Endodermal cell (in vitro differentiated cells): ENCODE results near the gene HS6ST3. TPM values are rescaled to one million over a fixed set of nuclear protein-coding genes. Genes with fewer than 3 reads are reported as not detected.

Experiments used
- DNase-seq: peaks from one replicate; pipeline ENCODE4 v3.0.0-alpha.2; 2017
- H3K27ac ChIP-seq: 2 replicates; pipeline ENCODE4 v1.5.1; 2013; ENCODE audit warnings: mild to moderate bottlenecking, low read depth, low read length, moderate library complexity
- H3K27me3 ChIP-seq: 2 replicates; pipeline ENCODE4 v1.6.1; 2013; ENCODE audit warnings: mild to moderate bottlenecking, low read length, moderate library complexity; ENCODE audit not compliant: insufficient read depth, control insufficient read depth, poor library complexity, severe bottlenecking
- H3K36me3 ChIP-seq: 2 replicates; pipeline ENCODE4 v1.7.0; 2013; ENCODE audit warnings: mild to moderate bottlenecking, low read length, moderate library complexity; ENCODE audit not compliant: control insufficient read depth, insufficient read depth
- H3K4me1 ChIP-seq: one replicate; pipeline ENCODE4 v1.7.0; 2013; ENCODE audit warnings: low read length; ENCODE audit not compliant: control insufficient read depth, insufficient read depth
- H3K4me3 ChIP-seq: 2 replicates; pipeline ENCODE4 v1.5.1; 2013; ENCODE audit warnings: mild to moderate bottlenecking, low read length, moderate library complexity
- H3K9ac ChIP-seq: 2 replicates; pipeline ENCODE4 v1.6.1; 2013; ENCODE audit warnings: mild to moderate bottlenecking, low read length, moderate library complexity; ENCODE audit not compliant: poor library complexity, severe bottlenecking; ENCODE audit errors: extremely low read depth
- H3K9me3 ChIP-seq: 2 replicates; pipeline ENCODE4 v1.6.1; 2013; ENCODE audit warnings: mild to moderate bottlenecking, low read length, moderate library complexity; ENCODE audit not compliant: control insufficient read depth
- H3K27ac Mint-ChIP-seq: 2 replicates; pipeline ENCODE4 v1.8.0; 2020; ENCODE audit warnings: mixed read lengths
- H3K27me3 Mint-ChIP-seq: 2 replicates; pipeline ENCODE4 v1.8.0; 2021; ENCODE audit warnings: mild to moderate bottlenecking, mixed read lengths; ENCODE audit not compliant: insufficient read depth
- H3K36me3 Mint-ChIP-seq: 2 replicates; pipeline ENCODE4 v1.8.0; 2020; ENCODE audit warnings: low read depth, mixed read lengths
- H3K4me1 Mint-ChIP-seq: 2 replicates; pipeline ENCODE4 v1.8.0; 2020; ENCODE audit warnings: mixed read lengths
- H3K4me3 Mint-ChIP-seq: 2 replicates; pipeline ENCODE4 v1.8.0; 2020; ENCODE audit warnings: mild to moderate bottlenecking, moderate library complexity, mixed read lengths
- H3K9me3 Mint-ChIP-seq: 2 replicates; pipeline ENCODE4 v1.8.0; 2020; ENCODE audit warnings: mild to moderate bottlenecking, mixed read lengths
- CTCF ChIP-seq: fragments of 200-600 bp; sonication (generic); conservative IDR thresholded peaks from 2 replicates; pipeline ENCODE4 v1.5.0; 2021; ENCODE audit warnings: antibody characterized with exemption, mild to moderate bottlenecking
- WGBS, 2 experiments: methylation state at CpG; one replicate each; pipeline versions ENCODE4 v1.1.5 to v1.1.7; 2013; ENCODE audit warnings: missing lambda C conversion rate in 2 of 2, mixed read lengths in 1 of 2; ENCODE audit not compliant: insufficient coverage in 1 of 2, insufficient read length in 1 of 2; 5-methylcytosine and 5-hydroxymethylcytosine counted together
- total RNA-seq, 2 donors: library from RNA; stranded (reverse); fragmentation: NEBNext Ultra II Directional in 1 of 2; extraction: Animal tissue kit (Norgen Biotek cat#: 25700) in 1 of 2; gene quantifications; 2 replicates in 1 of 2; 3 replicates in 1 of 2; pipeline ENCODE4 v1.2.1, GENCODE V29; 2021

HS6ST3 gene
- total RNA-seq, 2 donors from 2014 or later: 0.84 to 1.1 TPM

- 95 to 100% methylated on average over 5 of the region's 5 CpGs for WGBS, 2 experiments
- Histone ChIP-seq H3K4me1 (peaks cover 2% of the 10 kb centered on the region), H3K36me3 (no peaks in the 10 kb centered on the region), H3K27ac (no peak overlapping the region), H3K9me3 (peaks cover 8% of the 10 kb centered on the region), H3K9ac (no peak overlapping the region), H3K4me3 (no peak overlapping the region), H3K27me3 (no peaks in the 10 kb centered on the region)
- Mint-ChIP-seq H3K36me3 (no peaks in the 10 kb centered on the region), H3K4me3 (no peak overlapping the region), H3K27ac (no peak overlapping the region), H3K27me3 (peaks cover 11% of the 10 kb centered on the region), H3K4me1 (peaks cover 20% of the 10 kb centered on the region), H3K9me3 (peaks cover 10% of the 10 kb centered on the region)
- no peak for DNase-seq
- TF ChIP-seq CTCF: no peak
These were observed 729.5 kb downstream of the HS6ST3 start for GRCh38 chr13:96819375-96819774.

GRCh38 chr13:96821381-96821780, 731.5 kb downstream of the HS6ST3 start:
- Histone ChIP-seq H3K27ac (no peak overlapping the region), H3K9ac (no peak overlapping the region), H3K4me1 (peaks cover 2% of the 10 kb centered on the region), H3K27me3 (peaks cover 6% of the 10 kb centered on the region), H3K36me3 (no peaks in the 10 kb centered on the region), H3K9me3 (no peaks in the 10 kb centered on the region), H3K4me3 (no peak overlapping the region)
- WGBS, 2 experiments: 100% methylated on average over 1 of the region's 1 CpG; no CpG with 5 or more reads in 1 of the 2 experiments
- Mint-ChIP-seq H3K9me3 (no peaks in the 10 kb centered on the region), H3K36me3 (no peaks in the 10 kb centered on the region), H3K4me1 (peaks cover 20% of the 10 kb centered on the region), H3K27me3 (peaks cover 11% of the 10 kb centered on the region), H3K4me3 (no peak overlapping the region), H3K27ac (no peak overlapping the region)
- no peak for DNase-seq
- no peak for TF ChIP-seq CTCF

GRCh38 chr13:96821971-96822370, 732.1 kb downstream of the HS6ST3 start:
- 90 to 94% methylated on average over 7 to 9 of the region's 9 CpGs for WGBS, 2 experiments

More at GRCh38 chr13:96821971-96822370, 732.1 kb downstream of the HS6ST3 start:
- H3K27ac Mint-ChIP-seq: no peak overlapping the region
- no peaks in the 10 kb centered on the region for H3K9me3 Mint-ChIP-seq
- Histone ChIP-seq H3K27me3 (peaks cover 6% of the 10 kb centered on the region), H3K27ac (no peak overlapping the region), H3K9me3 (no peaks in the 10 kb centered on the region), H3K9ac (no peak overlapping the region), H3K4me1 (peaks cover 2% of the 10 kb centered on the region), H3K36me3 (no peaks in the 10 kb centered on the region), H3K4me3 (no peak overlapping the region)
- no peak overlapping the region for H3K4me3 Mint-ChIP-seq
- no peak for TF ChIP-seq CTCF
- H3K36me3 Mint-ChIP-seq: no peaks in the 10 kb centered on the region
- no peak for DNase-seq
- H3K4me1 Mint-ChIP-seq: peaks cover 15% of the 10 kb centered on the region
- H3K27me3 Mint-ChIP-seq: peaks cover 8% of the 10 kb centered on the region
